ENCODE data around the gene ROBO4. TPM values are rescaled to one million over a fixed set of nuclear protein-coding genes. Genes with fewer than 3 reads are reported as not detected.

ROBO4 gene
- total RNA-seq, 1 donor from 2014 or later, result 15.9 TPM

- DNase-seq (ENCODE audit: low spot score), result no peak
- intact Hi-C loops (cut with DNase I), result no loop called here
Measured at GRCh38 chr11:124864892-124865180, 32.8 kb downstream of the ROBO4 start.

- intact Hi-C loops (cut with DNase I), result no loop called here
Measured at GRCh38 chr11:124864176-124864891, 33.3 kb downstream of the ROBO4 start.

GRCh38 chr11:124863826-124864165 is 33.9 kb downstream of the ROBO4 start:
- intact Hi-C loops (cut with DNase I), result no loop called here
- no peak for DNase-seq (ENCODE audit: low spot score)

More at GRCh38 chr11:124864176-124864891, 33.3 kb downstream of the ROBO4 start:
- no peak for DNase-seq (ENCODE audit: low spot score)

- no peak for DNase-seq (ENCODE audit: low spot score)
- intact Hi-C loops (cut with DNase I), result no loop called here
Measured at GRCh38 chr11:124863137-124863825, 34.4 kb downstream of the ROBO4 start.

GRCh38 chr11:124861670-124862069 is 36.0 kb downstream of the ROBO4 start:
- no peak for DNase-seq (ENCODE audit: low spot score)
- intact Hi-C loops (cut with DNase I), result no loop called here

- intact Hi-C loops (cut with DNase I), result no loop called here
- no peak for DNase-seq (ENCODE audit: low spot score)
Measured at GRCh38 chr11:124859171-124859570, 38.5 kb downstream of the ROBO4 start.

- intact Hi-C loops (cut with DNase I), result no loop called here
- no peak for DNase-seq (ENCODE audit: low spot score)
Measured at GRCh38 chr11:124846070-124846673, 51.5 kb downstream of the ROBO4 start.

GRCh38 chr11:124844664-124845079 is 53.0 kb downstream of the ROBO4 start:
- intact Hi-C loops (cut with DNase I), result no loop called here
- DNase-seq (ENCODE audit: low spot score), result no peak

GRCh38 chr11:124843616-124843910 is 54.1 kb downstream of the ROBO4 start:
- no peak for DNase-seq (ENCODE audit: low spot score)
- intact Hi-C loops (cut with DNase I), result no loop called here

GRCh38 chr11:124842305-124842704 is 55.4 kb downstream of the ROBO4 start:
- intact Hi-C loops (cut with DNase I), result no loop called here

GRCh38 chr11:124841840-124842239 is 55.8 kb downstream of the ROBO4 start:
- intact Hi-C loops (cut with DNase I), result no loop called here

More at GRCh38 chr11:124842305-124842704, 55.4 kb downstream of the ROBO4 start:
- no peak for DNase-seq (ENCODE audit: low spot score)

GRCh38 chr11:124841201-124841600 is 56.5 kb downstream of the ROBO4 start:
- intact Hi-C loops (cut with DNase I), result no loop called here
- DNase-seq (ENCODE audit: low spot score), result no peak

More at GRCh38 chr11:124841840-124842239, 55.8 kb downstream of the ROBO4 start:
- DNase-seq (ENCODE audit: low spot score), result no peak

- no peak for DNase-seq (ENCODE audit: low spot score)
- intact Hi-C loops (cut with DNase I), result no loop called here
Measured at GRCh38 chr11:124840666-124841065, 57.0 kb downstream of the ROBO4 start.

- intact Hi-C loops (cut with DNase I), result loop anchor here (5.0 kb wide), 1 partner anchor 78 kb away; the partner anchor contains the start of gene ESAM
- no peak for DNase-seq (ENCODE audit: low spot score)
Measured at GRCh38 chr11:124839972-124840621, 57.6 kb downstream of the ROBO4 start.

- intact Hi-C loops (cut with DNase I), result loop anchor here (5.0 kb wide), 1 partner anchor 77 kb away; the partner anchor contains the start of gene ESAM
- no peak for DNase-seq (ENCODE audit: low spot score)
Measured at GRCh38 chr11:124839128-124839971, 58.3 kb downstream of the ROBO4 start.

- intact Hi-C loops (cut with DNase I), result loop anchor here (5.0 kb wide), 1 partner anchor 76 kb away; the partner anchor contains the start of gene ESAM
- no peak for DNase-seq (ENCODE audit: low spot score)
Measured at GRCh38 chr11:124838805-124839127, 58.9 kb downstream of the ROBO4 start.

GRCh38 chr11:124837491-124837856 is 60.2 kb downstream of the ROBO4 start:
- intact Hi-C loops (cut with DNase I), result loop anchor here (1.0 to 5.0 kb wide), 4 partner anchors 37 to 193 kb away; partner anchors contain the start of genes ESAM and MSANTD2
- no peak for DNase-seq (ENCODE audit: low spot score)

GRCh38 chr11:124835918-124836317 is 61.7 kb downstream of the ROBO4 start:
- DNase-seq (ENCODE audit: low spot score), result no peak

GRCh38 chr11:124834526-124835180 is 63.0 kb downstream of the ROBO4 start:
- DNase-seq (ENCODE audit: low spot score), result no peak
- intact Hi-C loops (cut with DNase I), result loop anchor here (5.0 kb wide), 1 partner anchor 72 kb away; the partner anchor contains the start of gene ESAM

More at GRCh38 chr11:124835918-124836317, 61.7 kb downstream of the ROBO4 start:
- intact Hi-C loops (cut with DNase I), result loop anchor here (2.0 to 5.0 kb wide), 3 partner anchors 35 to 191 kb away; partner anchors contain the start of genes ESAM and MSANTD2
